ENCODE data around the gene DMRT3.

DNA sequence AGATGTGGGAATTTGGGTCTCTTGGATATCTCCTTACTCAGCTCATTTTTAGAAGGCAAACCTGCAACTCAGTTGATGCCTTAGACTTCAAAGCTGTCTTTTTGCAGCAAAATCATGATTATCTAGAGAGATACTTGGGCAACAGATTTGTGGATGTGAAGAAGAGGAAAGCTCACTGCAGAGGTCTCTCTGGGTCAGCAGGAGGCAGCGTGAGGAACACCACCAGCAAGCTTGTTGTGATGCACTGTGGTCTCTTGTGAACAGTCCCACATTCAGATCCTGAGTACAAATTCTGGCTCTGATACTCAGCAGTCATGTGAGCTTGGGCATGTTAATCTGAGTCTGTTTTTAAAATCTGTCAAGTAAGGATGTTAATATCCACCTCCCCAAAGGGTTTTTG, 26.3 kb upstream of the DMRT3 start:
- no peak for TF ChIP-seq CTCF (IDR thresholded peaks at IDR 0.05; ENCODE audit: poor library complexity)
- no peak for TF ChIP-seq EZH2 (IDR thresholded peaks at IDR 0.05; ENCODE audit: borderline replicate concordance)
